ENCODE data around the gene C11orf65.
A peak's percentile ranks its signal among the peaks of the same experiment; 100 is the strongest.

The C11orf65 gene

DNA sequence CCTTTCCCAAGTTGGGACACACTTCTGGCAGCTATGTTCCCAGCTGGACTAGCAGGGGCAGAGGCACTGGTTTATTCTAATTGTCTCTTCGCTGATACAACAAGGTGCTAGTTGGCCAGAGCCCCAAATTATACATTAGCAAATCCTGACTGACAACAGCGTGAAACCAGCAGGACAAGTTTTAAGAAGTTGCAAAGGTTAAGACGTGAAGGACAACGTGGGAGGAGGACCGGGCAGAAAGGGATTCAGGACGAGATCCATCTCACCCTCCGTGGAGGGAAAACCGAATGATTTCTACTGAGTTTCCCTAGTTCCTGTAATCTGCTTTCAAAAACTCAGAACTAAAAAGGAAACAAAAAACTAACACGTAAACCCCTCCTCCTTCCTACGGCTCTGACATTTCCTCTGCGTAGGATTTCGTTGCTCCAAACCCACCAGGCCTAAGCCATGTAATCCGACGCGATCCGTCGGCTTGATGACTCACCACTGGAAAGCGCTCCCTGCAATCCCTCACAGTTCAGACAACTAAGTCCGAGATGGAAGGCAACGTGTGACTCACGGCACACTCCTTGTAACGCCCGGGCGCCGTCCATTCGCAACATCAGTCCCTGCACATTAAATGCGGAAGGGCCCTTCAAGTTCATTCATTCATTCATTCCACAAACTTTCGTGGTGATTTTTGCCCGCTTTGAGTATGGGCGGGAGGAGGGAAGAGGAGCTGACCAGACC, 30.2 kb upstream of the C11orf65 start:
- Histone ChIP-seq H3K4me3 (ENCODE audit: low read depth, low read length) (peak overlapping the region; percentile 45), H3K27me3 (peaks cover 32% of the 10 kb centered on the region), H3K36me3 (no peaks in the 10 kb centered on the region), H3K9me3 (no peaks in the 10 kb centered on the region), H3K4me1 (no peaks in the 10 kb centered on the region)
- TF ChIP-seq, protein P1, sequence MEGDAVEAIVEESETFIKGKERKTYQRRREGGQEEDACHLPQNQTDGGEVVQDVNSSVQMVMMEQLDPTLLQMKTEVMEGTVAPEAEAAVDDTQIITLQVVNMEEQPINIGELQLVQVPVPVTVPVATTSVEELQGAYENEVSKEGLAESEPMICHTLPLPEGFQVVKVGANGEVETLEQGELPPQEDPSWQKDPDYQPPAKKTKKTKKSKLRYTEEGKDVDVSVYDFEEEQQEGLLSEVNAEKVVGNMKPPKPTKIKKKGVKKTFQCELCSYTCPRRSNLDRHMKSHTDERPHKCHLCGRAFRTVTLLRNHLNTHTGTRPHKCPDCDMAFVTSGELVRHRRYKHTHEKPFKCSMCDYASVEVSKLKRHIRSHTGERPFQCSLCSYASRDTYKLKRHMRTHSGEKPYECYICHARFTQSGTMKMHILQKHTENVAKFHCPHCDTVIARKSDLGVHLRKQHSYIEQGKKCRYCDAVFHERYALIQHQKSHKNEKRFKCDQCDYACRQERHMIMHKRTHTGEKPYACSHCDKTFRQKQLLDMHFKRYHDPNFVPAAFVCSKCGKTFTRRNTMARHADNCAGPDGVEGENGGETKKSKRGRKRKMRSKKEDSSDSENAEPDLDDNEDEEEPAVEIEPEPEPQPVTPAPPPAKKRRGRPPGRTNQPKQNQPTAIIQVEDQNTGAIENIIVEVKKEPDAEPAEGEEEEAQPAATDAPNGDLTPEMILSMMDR (IDR thresholded peaks at IDR 0.05; ENCODE audit: low read depth, low read length): no peak
- peak; percentile 65 for DNase-seq

GRCh38 chr11:108496643-108497256, 29.4 kb upstream of the C11orf65 start:
- Histone ChIP-seq H3K27me3 (peaks cover 32% of the 10 kb centered on the region), H3K4me3 (ENCODE audit: low read depth, low read length) (no peak overlapping the region), H3K36me3 (no peaks in the 10 kb centered on the region), H3K9me3 (no peaks in the 10 kb centered on the region), H3K4me1 (no peaks in the 10 kb centered on the region)
- DNase-seq: no peak
- TF ChIP-seq, protein P1 (IDR thresholded peaks at IDR 0.05; ENCODE audit: low read depth, low read length): no peak

GRCh38 chr11:108495326-108495725, 28.0 kb upstream of the C11orf65 start:
- Histone ChIP-seq H3K4me3 (ENCODE audit: low read depth, low read length) (no peak overlapping the region), H3K4me1 (no peaks in the 10 kb centered on the region), H3K36me3 (no peaks in the 10 kb centered on the region), H3K27me3 (peaks cover 32% of the 10 kb centered on the region), H3K9me3 (no peaks in the 10 kb centered on the region)
- DNase-seq: no peak
- TF ChIP-seq, protein P1 (IDR thresholded peaks at IDR 0.05; ENCODE audit: low read depth, low read length): no peak

DNA sequence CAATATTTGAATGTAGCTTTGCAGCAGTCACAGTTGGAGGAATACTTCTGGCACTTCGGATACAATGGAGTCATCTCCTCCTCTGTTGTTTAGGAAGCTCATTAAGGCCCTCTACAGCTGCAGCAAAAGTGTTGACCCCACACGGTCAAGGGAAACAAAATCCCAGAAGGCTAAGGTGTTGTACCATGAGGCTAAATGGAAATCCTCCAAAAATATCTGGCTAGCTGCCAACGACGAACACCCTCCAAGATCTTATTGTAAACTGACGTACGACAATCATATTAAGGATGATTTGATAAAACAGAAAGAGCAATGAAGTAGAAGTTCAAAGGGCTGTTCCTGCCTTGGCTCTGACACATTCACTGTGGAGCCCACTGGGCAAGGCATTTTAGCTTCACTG, 26.9 kb upstream of the C11orf65 start:
- no peak overlapping the region for H3K4me3 ChIP-seq (ENCODE audit: low read depth, low read length)
- H3K9me3 ChIP-seq: no peaks in the 10 kb centered on the region
- peaks cover 25% of the 10 kb centered on the region for H3K27me3 ChIP-seq
- TF ChIP-seq, protein P1 (IDR thresholded peaks at IDR 0.05; ENCODE audit: low read depth, low read length): no peak
- no peaks in the 10 kb centered on the region for H3K4me1 ChIP-seq
- no peak for DNase-seq
- H3K36me3 ChIP-seq: no peaks in the 10 kb centered on the region

GRCh38 chr11:108491936-108492335, 24.6 kb upstream of the C11orf65 start:
- Histone ChIP-seq H3K9me3 (no peaks in the 10 kb centered on the region), H3K36me3 (no peaks in the 10 kb centered on the region), H3K4me1 (no peaks in the 10 kb centered on the region), H3K4me3 (ENCODE audit: low read depth, low read length) (no peak overlapping the region), H3K27me3 (peaks cover 5% of the 10 kb centered on the region)
- TF ChIP-seq, protein P1 (IDR thresholded peaks at IDR 0.05; ENCODE audit: low read depth, low read length): no peak
- no peak for DNase-seq

DNA sequence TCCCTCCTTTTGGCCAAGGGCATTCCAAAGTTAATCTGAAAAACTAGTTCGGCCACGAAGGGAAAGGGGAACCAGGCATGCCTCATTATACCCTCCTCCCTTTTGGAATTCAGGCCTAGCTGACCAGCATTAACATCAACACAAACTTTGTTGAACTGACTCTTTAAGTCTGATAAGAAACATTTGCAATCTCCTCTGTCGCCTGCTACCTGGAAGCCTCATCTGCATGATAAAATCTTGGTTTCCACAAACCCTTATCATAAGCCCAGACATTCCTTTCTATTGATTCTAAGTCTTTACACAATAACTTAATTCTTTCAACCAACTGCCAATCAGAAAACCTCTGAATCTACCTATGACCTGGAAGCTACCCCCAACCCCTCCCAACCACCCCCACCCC, 19.5 kb upstream of the C11orf65 start:
- no peaks in the 10 kb centered on the region for H3K27me3 ChIP-seq
- no peaks in the 10 kb centered on the region for H3K36me3 ChIP-seq
- TF ChIP-seq, protein P1 (IDR thresholded peaks at IDR 0.05; ENCODE audit: low read depth, low read length): no peak
- H3K4me1 ChIP-seq: no peaks in the 10 kb centered on the region
- DNase-seq: no peak
- no peak overlapping the region for H3K4me3 ChIP-seq (ENCODE audit: low read depth, low read length)
- H3K9me3 ChIP-seq: no peaks in the 10 kb centered on the region
